ENCODE data around the gene UQCC2.

Gene UQCC2

DNA sequence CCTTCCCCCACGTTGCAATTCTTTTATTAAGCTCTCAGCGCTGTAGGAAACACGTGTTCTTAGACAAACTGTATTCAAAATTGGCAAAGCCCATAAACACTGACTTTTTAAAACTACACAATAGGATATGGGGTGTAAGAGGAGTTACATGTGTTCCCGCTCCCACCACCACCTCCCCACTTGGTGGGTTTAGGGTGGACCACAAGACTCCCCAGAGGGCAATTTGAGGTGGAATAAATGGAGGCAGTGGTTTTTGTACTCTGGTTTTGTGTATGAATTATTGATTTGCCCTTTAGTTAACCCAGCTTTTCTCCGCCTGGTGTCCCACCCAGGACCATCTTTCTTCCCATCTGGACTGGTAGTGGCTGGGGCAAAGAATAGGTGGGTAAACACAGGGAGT lies 3.7 kb downstream of the UQCC2 start:
- DNase-seq (ENCODE audit: low read depth), result no peak

DNA sequence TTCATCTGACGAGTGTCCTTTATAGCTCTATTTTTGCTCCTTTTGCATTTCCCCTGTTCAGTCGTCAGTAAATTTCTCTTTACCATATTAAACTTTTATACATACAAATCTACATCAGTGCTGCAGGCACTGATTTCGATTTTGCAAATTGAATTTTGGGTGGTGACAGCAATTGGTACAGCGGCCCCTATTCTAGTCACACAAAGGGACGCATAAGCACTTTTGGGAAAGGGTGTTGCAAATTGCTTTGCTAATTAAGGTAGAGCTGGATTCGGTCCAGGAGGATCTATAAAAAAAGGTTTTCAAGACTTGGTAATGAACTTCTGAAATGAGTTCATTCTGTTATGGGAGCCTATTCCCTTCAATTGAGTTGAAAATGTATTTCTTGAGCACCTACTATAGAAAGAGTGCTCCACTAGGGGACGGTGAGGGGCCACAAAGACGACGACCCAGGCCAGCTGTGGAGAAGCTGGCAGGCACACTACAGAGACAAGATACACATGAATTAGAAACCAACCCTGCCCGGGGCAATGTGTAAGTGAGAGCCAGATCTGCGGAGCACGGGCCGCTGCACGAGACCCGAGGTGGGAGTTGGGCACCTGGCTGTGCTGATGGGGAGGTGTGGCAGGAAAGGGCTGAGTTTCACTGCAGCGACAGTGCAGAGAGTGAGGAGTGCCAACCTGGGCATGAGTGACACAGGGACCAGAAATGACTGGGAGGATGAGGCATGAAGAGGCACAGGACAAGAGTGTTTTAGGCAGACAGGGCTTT lies 5.4 kb downstream of the UQCC2 start:
- DNase-seq (ENCODE audit: low read depth), result no peak

DNA sequence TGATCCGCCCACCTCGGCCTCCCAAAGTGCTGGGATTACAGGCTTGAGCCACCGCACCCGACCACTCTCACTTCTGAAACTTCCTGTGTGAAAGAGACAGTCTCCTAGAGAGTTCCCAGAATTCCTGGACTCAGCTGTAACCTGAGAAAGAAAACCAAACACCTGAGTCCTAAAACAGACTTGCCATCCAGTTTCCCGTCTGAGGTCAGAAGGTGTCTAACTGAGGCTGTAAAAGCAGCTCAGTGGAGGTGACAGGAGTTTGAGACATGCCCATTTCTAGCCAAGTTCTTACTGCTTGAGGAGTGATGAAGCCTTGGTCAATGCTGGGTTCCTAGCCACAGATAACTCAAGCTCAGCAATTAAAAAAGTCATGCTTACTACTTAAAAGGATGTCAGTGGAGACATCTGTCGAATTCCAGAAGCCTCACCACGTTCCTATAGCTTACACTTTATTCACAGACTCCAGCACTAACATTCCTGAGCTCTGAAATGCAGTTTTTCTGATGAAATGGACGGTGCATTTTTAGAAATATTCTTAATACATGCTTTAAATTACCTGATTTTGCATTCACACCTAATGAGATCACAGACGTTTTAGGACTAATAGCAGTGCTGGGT lies 6.1 kb downstream of the UQCC2 start:
- no peak for DNase-seq (ENCODE audit: low read depth)

DNA sequence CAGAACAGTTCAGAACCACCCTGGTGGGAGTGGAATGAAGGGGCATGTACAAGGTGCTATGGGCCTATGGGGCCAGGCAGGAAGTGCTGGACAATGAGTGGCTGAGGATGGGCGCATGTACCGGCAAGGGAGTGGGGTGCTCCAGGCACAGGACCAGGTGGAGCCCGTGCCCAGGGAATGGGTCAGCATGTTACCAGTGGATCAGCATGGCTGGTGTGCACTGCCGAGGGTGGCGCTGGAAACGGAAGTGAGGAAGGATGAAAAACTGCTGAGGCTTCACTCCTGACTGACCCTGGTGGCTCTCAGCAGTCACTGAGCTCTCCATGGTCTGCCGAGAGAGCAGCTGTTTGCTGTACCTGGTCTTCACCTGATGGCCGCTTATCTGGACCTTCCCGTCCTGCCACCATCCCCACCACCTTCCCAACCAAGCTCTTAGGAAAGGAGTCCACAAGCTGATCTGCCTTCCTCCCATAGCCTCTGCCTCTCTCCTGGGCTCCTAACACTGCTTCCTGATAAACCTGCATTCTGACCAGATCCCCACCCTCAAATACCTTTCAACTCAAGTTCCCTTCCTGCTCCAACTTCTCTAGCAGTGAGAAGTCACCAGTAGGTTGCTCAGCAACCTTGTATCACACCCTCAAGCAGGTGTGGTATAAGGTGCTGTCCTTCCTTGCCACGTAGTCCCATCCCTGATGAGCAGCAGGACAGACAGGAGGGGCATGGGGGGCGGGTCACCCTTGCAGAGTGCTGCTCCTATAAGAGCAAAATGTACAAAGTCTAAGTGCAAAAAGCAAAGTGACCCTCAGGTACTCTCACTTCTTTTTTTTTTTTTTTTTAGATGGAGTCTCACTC lies 7.1 kb downstream of the UQCC2 start:
- DNase-seq (ENCODE audit: low read depth), result no peak

DNA sequence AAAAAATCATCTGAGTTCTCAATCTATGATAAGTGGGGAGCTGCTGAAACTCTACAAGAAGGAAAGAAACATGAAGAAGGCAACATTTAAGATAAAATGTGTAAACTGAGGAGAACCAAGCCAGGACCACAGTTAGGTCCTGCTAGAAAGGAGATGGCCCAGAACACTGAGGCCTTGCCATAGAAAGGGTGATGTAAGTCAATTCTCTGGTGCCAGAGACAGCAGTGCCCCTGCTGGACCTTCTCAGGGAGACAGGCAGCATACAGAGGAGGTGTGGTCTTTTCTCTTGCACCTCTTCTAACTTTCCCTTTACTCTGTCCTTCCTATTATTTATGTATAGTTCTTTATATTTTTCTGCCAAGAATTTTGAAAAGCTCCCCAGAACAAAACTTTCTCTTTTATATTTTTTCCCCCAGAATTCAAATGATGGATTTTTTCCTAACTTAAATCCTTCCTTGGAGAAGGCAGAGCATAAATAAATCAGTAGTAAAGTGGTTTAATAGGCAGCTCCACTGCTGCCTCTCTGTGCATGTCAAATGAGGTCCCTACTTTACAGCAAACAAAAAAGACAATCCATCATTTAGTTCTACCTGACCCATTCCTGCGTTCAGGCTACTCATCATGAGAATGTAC lies 9.0 kb downstream of the UQCC2 start:
- no peak for DNase-seq (ENCODE audit: low read depth)

DNA sequence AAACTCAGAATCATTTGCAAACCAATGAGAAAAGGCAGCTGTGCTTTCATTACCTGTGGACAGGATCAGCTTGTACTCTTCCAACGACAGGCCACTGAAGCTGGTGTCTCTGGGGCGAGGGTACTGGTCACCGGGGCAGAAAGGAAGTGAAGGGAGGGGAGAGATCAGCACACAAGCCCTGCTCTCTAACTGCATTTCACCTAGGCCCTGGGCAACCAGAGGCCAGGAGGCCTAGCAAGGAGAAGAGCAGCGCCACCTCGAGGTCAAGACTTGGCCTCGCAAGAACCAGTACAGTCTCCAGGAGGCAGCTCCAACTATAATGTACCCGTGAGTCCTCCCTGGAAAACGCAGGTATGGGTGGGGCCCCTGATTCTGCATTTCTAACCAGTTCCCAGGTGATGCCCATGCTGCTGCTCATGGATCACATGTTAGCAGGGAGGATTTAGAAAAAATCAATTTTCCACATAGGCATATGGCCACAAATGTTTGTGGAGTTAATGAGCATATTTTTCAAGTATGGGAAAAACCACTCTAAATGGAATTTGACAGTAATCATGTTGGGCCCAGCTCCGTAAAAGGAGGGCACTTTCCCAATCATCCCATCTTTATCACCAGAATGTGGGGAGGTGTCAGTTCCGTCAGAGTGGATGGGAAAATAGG lies 11.0 kb downstream of the UQCC2 start:
- DNase-seq (ENCODE audit: low read depth), result no peak

DNA sequence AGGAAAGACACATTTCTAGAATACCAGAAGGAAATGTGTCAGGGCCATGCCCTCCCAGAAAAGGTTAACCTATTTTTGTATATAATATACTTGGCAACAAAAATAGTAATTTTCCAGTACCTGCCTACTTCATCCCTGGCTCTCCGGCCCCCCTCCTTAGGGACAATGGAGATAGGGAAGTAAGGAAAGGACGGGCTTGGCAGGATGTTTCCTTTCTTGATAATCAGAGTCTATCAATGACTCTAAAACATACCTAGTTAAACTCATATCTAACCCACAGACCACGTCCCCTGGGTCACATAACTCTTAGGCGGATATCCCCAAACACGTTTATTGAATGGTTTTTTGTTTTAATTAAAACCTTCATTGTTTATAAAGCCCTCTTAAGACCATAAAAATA lies 11.8 kb downstream of the UQCC2 start:
- DNase-seq (ENCODE audit: low read depth), result no peak

DNA sequence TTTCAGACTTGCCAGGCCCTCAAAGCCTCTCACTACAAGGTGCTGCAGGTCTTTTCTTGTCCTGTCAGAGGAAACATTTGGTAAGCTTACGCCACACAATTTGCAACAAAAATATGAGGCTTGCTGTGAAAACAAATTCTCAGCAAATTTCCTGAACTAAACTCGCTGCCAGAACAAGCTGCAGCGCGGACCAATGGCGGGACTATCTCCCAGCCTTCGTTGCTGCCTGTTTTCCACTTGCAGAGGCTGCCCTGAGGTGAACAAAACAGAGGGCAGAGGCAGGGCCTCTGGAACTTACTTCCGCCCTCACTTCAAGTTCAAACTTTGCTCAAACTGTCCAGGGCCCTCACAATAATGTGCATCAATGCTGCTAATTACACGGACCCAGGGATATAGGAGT lies 12.4 kb downstream of the UQCC2 start:
- no peak for DNase-seq (ENCODE audit: low read depth)

DNA sequence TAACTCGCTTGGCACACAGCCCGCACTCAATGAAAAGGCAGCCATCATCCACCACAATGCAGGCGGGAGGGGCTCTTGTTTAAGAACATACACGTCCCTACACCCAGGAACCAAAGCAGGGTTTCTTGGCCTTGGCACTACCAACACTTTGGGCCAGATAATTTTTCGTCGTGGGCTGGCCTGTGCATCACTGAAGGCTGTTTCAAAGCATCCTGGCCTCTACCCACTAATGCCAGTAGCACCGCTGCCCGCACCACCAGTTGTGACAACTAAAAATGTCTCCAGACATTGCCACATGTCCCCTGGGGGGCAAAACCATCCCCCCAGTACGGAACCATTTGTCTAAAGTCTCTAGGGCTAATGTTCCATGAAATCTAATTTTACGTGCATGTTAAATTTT lies 13.0 kb downstream of the UQCC2 start:
- DNase-seq (ENCODE audit: low read depth), result no peak

DNA sequence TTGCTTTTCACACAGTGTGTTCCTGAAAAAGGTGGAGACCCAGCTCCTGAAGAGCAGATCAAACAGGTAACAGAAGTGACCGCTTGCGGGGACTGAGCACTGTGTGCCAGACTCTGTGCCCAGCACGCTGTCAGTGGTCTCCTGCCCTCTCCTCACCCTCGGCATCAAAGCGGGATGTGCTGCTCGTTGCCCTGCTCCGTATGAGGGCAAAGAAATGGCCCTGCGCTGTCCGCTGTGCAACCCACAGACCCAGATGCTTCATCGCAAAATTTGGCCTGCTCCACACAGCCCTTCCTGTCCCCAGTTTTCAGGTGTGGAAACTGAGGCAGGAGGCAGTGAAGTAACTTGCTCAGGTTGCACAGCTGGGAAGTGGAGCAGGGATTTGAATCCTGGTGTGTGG lies 13.7 kb downstream of the UQCC2 start:
- DNase-seq (ENCODE audit: low read depth), result no peak

DNA sequence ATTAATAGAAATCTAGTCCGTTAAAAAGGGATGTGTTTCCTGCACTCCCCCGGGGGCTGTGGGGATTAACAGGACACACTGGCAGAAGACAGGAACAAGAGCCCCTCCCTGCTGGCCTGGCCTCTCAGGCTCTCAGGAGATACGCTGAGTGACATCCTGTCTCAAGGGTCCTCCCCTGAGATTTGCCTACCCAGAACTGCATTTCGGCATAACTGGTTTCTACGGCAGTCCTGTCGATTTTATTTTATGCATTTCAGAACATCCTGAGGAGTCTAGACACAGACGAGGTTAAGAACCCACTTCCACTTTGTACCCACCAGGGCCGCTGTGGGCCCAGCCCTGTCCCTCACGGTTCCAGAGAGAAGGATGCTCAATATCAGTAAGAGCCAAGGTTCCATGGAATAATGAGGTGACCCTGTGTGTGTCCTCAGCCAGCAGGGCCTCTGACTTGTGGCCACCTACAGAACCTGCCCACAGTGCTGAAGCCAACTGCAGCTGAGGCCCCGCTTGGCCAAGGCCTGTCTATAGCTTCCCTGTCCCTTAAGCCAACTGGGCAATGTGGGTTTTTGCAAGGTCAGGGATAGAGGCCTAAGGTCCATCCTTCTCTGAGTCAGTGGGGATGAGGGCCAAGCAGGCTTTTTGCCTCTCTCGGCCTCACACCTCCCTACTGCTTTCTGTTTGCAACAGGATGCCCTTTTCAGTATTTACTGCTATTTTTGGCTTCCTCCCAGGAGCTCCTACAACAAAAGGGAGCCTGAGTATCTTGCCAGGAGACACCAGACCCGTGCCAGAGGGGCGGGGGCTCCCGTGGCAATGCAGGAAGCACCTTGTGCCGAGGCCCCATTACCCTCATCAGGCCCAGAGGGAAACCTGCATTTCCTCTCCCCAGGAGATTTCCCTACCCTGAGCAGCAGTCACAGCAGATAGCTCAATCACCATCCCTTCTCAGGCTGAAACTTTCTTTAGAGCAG lies 14.7 kb downstream of the UQCC2 start:
- DNase-seq (ENCODE audit: low read depth), result no peak

DNA sequence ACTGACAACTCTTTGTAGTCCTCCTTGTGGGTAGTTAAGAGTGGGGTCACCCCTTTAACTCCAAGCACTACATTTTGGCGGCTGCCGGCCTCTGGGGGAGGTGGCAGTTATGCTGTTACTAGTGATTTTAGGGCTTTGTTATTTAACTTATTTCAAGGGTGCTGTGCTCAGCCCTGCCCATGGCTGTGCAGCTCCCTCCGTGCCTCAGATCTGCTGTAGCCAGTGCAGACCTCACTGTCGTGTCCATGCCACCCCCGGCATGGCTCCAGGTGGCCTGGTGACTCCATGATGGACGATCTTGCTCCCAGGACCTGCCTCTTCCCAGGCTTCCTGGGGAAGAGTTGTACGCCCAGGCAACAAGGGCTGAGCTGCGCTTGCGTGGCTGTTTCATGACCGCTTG lies 15.4 kb downstream of the UQCC2 start:
- DNase-seq (ENCODE audit: low read depth), result no peak

DNA sequence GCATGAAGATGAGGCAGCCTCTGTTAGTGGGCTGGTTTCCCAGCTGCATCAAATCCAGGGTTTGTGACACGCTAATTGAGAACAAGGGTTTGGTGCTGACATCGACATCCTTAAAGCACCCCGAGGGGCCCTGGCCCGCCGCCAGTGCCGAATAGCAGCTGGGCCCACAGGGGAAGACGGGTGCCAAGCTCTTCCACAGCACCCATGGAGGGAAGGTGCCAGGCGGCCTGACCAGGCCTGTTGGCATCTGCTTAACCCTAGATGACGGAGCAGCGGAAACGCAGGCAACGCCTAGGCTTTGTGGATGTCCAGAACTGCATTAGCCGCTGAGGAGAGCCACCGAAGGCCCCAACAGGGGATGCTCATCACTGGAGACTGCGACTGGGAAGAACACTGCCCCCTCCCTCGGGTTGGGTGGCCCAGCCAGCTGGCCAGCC lies 16.0 kb downstream of the UQCC2 start:
- no peak for DNase-seq (ENCODE audit: low read depth)

DNA sequence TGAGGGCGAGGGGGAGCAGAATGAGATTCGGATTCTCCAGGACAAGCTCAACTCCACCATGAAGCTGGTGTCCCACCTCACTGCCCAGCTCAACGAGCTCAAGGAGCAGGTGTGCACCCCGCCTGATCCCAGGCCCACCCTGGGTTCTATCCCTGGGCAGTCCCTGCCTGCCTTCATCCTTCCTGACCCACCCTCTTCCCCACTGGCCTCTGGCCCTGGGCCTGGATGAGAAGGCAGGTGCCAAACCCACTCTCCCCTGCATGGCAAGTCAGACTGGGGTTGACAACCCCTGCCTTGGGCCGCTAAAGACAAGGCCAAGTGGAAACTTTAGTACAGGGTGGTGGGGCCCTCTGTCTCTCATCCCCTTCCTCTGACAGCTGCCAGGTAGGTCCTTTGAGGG lies 16.5 kb downstream of the UQCC2 start:
- DNase-seq (ENCODE audit: low read depth), result no peak

DNA sequence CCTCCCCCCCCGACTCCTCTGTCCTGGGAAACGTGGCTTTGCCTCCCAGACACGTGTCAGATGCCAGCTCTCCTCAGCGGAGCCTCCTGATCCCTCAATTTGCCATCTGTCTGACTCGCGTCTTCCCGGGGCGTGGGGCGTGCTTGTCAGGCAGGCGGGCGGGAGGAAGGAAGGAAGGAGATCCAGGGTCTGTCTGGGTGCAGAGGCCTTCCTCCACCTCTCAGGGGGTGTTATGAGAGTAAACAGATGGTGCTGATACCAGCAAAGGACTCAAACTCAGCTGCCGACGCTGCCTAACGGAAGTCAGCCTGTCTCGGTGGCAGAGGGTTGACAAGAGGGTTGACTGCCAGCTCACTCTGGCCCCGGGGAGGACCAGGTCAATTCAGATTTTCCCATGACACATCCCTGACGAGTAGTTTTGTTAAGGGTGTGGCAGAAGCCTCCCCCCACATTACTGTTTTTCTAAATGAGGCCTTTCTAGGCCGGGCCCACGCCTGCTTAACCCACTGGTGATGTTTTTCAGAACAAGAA lies 17.0 kb downstream of the UQCC2 start:
- DNase-seq (ENCODE audit: low read depth), result no peak

DNA sequence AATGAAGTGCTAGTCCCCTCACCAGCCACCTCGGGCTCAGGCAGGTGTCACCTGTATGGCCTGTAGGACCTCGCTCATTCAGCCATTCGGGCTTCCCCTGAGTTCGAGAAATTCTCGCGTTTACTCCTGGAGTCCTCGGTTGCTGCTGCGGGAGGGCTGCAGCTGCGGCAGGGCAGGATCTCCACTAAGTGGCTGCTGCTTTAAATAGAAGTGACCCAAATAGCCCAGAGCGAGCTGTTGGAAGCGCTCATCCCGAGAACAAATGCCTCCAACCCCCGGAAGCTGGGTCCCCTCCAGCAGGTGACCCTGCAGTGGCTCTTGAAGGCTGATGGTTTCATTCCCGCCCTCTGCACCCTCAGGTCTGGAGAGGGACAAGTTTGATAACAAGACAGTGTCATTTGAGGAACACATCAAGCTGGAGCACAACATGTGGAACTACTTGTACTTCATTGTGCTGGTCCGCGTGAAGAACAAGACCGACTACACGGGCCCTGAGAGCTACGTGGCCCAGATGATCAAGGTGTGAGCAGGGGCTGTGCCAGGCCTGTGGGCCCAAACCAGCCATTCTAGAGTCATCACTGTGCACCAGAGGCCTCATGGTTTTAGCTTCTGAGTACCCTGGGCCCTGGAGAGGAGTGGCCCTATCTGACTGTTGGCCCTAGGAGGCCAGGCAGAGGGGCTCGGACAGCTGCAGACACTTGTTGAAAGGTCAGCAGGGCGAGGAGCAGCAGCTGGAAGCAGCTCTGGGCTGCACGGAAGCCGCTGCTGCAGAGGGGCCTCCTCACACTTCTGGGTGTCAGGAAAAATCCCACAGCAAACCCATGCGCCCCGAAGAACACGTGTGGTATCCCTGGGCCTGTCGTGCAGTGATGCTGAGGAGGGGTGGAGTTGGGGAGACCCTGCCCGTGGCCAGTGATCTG lies 18.1 kb downstream of the UQCC2 start:
- no peak for DNase-seq (ENCODE audit: low read depth)

DNA sequence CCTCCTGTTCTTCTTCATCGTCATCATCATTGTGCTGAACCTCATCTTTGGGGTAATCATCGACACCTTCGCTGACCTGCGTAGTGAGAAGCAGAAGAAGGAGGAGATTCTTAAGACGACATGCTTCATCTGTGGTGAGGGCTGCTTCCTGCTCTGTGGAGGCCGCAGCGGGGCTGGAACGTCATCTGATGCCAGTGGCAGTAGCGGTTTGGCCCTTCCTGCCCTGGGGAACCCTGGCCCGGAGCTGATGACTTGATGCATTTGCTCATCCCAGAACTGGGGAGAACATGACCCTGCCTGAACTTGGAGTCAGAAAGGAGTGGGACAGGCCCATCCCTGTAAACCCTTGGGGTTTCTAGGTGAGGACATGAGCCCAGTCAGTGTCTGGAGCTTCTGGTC lies 18.7 kb downstream of the UQCC2 start:
- no peak for DNase-seq (ENCODE audit: low read depth)

DNA sequence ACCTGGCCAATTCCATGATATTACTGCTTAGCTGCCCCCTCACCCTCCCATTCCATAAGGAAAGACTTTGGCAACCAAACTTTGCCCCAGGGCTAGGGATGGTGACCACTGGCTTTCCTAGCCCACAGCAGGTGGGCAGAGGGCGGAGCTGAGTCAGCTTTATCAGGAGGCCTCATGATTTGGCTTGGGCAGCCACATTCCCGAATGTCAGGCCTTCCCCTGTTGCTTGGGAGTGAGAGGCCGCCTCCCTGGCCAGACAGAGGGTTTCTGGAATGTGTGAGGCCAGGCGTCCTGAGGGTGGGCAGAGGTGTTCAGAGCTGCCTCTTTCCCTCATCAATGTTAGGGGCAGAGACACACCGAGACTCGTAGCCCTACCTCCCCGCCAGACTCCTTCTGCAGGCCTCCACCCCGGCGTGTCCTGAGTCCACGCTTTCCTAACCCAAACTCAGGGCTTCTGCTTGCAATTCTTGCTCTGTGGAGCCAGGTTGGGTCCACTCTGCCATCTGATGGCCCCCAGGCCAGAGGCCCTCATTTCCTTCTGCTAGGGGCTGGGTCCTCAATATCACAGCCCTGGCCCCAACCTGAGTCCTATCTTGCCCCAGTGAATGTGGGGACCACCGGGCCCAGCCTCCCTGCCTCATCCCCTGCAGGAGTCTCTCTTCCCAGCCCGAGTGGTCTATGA lies 19.3 kb downstream of the UQCC2 start:
- DNase-seq (ENCODE audit: low read depth), result no peak
